ENCODE results near the gene IFI44.

The IFI44 gene

GRCh38 chr1:78663923-78664322 lies 14.3 kb downstream of the IFI44 start:
- ChIA-PET CTCF (no interaction called here), POLR2A (no interaction called here)
- no peaks in the 10 kb centered on the region for H3K9me3 ChIP-seq (ENCODE audit: control insufficient read depth, insufficient read depth, low read depth, low read length)
- H3K4me1 ChIP-seq (ENCODE audit: control insufficient read depth, insufficient read depth, low read length): no peaks in the 10 kb centered on the region
- TF ChIP-seq ZSCAN30 (tag by site-specific recombination; IDR thresholded peaks at IDR 0.05): no peak
- TF ChIP-seq PBX3 (CRISPR knock-in tag; IDR thresholded peaks at IDR 0.05): no peak
- TF ChIP-seq ZNF146 (tag by site-specific recombination; IDR thresholded peaks at IDR 0.05): no peak
- no peak for TF ChIP-seq ZNF664 (tag by site-specific recombination; IDR thresholded peaks at IDR 0.05)
- no peak for TF ChIP-seq ZNF513 (tag by site-specific recombination; IDR thresholded peaks at IDR 0.05)
- no peak for TF ChIP-seq GLIS2 (tag by site-specific recombination; IDR thresholded peaks at IDR 0.05)
- TF ChIP-seq ZNF24 (tag by site-specific recombination; IDR thresholded peaks at IDR 0.05): no peak
- TF ChIP-seq ZNF837 (tag by site-specific recombination; IDR thresholded peaks at IDR 0.05): no peak
- no peak for TF ChIP-seq ZBTB17 (tag by site-specific recombination; IDR thresholded peaks at IDR 0.05)
- TF ChIP-seq ZNF248 (tag by site-specific recombination; IDR thresholded peaks at IDR 0.05): no peak
- TF ChIP-seq ZBTB7A (tag by site-specific recombination; IDR thresholded peaks at IDR 0.05; ENCODE audit: low read depth): no peak
- TF ChIP-seq ZNF214 (tag by site-specific recombination; IDR thresholded peaks at IDR 0.05; ENCODE audit: borderline replicate concordance): no peak
- no peak for TF ChIP-seq ZNF140 (tag by site-specific recombination; IDR thresholded peaks at IDR 0.05)
- no peak for TF ChIP-seq FEZF1 (tag by site-specific recombination; IDR thresholded peaks at IDR 0.05)
- TF ChIP-seq ZNF37A (tag by site-specific recombination; IDR thresholded peaks at IDR 0.05): no peak
- no peak for TF ChIP-seq TCF7L2 (IDR thresholded peaks at IDR 0.05; ENCODE audit: borderline replicate concordance, low read depth, low read length)
- no peak for TF ChIP-seq ZNF292 (tag by site-specific recombination; IDR thresholded peaks at IDR 0.05; ENCODE audit: borderline replicate concordance, low read depth)
- TF ChIP-seq ZNF555 (tag by site-specific recombination; conservative IDR thresholded peaks at IDR 0.05): no peak
- TF ChIP-seq RBAK (tag by site-specific recombination; IDR thresholded peaks at IDR 0.05): no peak
- no peak overlapping the region for H3K27ac ChIP-seq (ENCODE audit: extremely low read depth, low read depth, low read length)
- H3K36me3 ChIP-seq (ENCODE audit: control insufficient read depth in 2 of 2, insufficient read depth in 1 of 2, low read length in 2 of 2): no peaks in the 10 kb centered on the region
- H3K4me3 ChIP-seq (ENCODE audit: low read depth, low read length): no peak overlapping the region

GRCh38 chr1:78664763-78665162 lies 15.1 kb downstream of the IFI44 start:
- H3K9me3 ChIP-seq (ENCODE audit: control insufficient read depth, insufficient read depth, low read depth, low read length): no peaks in the 10 kb centered on the region
- TF ChIP-seq ZNF529 (tag by site-specific recombination; IDR thresholded peaks at IDR 0.05; ENCODE audit: insufficient replicate concordance): no peak
- TF ChIP-seq ZNF558 (tag by site-specific recombination; IDR thresholded peaks at IDR 0.05): no peak
- TF ChIP-seq ZNF174 (tag by site-specific recombination; IDR thresholded peaks at IDR 0.05): no peak
- TF ChIP-seq ZNF654 (tag by site-specific recombination; IDR thresholded peaks at IDR 0.05; ENCODE audit: low read depth): no peak
- no peak for TF ChIP-seq ZFP69B (tag by site-specific recombination; IDR thresholded peaks at IDR 0.05)
- no peak for TF ChIP-seq ZNF37A (tag by site-specific recombination; IDR thresholded peaks at IDR 0.05)
- no peak for TF ChIP-seq ZNF777 (tag by site-specific recombination; IDR thresholded peaks at IDR 0.05; ENCODE audit: borderline replicate concordance)
- ChIA-PET CTCF (interaction anchor here (0.6 to 0.7 kb wide), 2 partner anchors 63 to 550 kb away, joined by 4 to 7 read pairs; no protein-coding TSS in a partner anchor), POLR2A (no interaction called here)
- H3K4me1 ChIP-seq (ENCODE audit: control insufficient read depth, insufficient read depth, low read length): no peaks in the 10 kb centered on the region
- H3K36me3 ChIP-seq (ENCODE audit: control insufficient read depth in 2 of 2, insufficient read depth in 1 of 2, low read length in 2 of 2): no peaks in the 10 kb centered on the region
- no peak overlapping the region for H3K27ac ChIP-seq (ENCODE audit: extremely low read depth, low read depth, low read length)
- H3K4me3 ChIP-seq (ENCODE audit: low read depth, low read length): no peak overlapping the region

Data from HEK293 (cell line).